22Rv1 (cell line): ENCODE measurements around the gene WASHC4.

Experiments
- CTCF ChIP-seq: fragments of 450-650 bp; IDR thresholded peaks from 2 replicates; pipeline ENCODE4 v1.5.1; 2017; ENCODE audit warnings: mild to moderate bottlenecking
- ZFX ChIP-seq: fragments of 450-650 bp; IDR thresholded peaks from 2 replicates; pipeline ENCODE4 v1.6.1; 2017; ENCODE audit warnings: antibody characterized with exemption, borderline replicate concordance

DNA sequence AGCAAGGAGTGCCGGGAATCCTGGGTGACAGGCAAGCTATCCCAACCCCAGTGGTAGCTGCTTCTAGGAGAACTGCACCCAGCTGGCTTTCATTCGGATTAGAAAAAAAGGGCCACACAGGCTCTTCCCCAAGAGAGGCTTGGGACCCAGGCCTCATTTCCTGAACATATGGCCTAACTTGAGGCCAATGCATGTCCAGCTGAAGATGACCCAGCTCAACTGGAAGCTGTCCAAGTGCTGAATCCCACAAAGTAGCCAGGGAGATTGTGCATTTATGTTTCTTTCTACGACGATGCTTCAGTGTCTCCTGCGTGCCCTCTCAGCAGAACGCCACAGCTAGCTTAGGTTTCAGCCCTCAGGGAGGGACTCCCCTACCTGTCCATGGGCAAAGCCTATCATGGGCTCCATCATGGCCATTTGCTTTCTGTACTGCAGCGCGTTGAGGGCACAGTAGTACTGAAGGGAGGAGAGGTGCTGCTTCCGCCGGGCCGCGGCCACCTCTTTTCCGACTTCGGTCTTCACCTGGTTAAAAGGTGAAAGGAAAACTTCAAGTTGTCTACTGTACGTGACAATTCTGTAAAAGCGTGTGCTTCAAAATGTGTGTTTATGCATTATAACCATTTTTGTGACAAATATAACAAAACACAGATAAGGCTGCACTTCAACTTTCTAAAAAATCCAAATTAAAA lies 99.3 kb downstream of the WASHC4 start:
- TF ChIP-seq CTCF, result no peak
- no peak for TF ChIP-seq ZFX
